ENCODE results near the gene LUC7L3.
A peak's percentile ranks its signal among the peaks of the same experiment; 100 is the strongest.
"Not testable (repeated sequence)": the region's sequence is repeated elsewhere in the genome, so short reads cannot be mapped to it uniquely, and the experiment has no call there.

LUC7L3 gene

DNA sequence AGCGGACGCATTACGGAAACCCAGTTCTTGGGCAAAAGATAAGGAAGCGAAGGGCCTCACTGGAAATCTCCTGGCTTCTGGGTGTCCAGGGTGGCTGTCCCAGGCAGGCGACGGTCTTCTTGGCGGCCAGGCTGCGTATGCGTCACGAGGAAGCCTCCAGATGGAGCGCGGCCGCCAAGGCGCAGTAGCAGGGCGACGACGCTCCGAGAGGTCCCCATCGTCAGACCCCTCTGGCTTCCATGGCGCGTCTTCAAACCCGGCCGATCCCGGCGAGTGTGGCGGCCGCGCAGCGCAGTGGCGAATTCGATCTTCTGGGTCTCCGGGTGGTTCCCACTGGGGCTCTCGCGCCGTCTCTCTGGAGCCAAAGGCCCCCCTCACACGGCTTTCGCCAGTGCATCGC, 61.8 kb downstream of the LUC7L3 start:
- DNase-seq (ENCODE audit: low read depth in 3 of 3), result no peak

DNA sequence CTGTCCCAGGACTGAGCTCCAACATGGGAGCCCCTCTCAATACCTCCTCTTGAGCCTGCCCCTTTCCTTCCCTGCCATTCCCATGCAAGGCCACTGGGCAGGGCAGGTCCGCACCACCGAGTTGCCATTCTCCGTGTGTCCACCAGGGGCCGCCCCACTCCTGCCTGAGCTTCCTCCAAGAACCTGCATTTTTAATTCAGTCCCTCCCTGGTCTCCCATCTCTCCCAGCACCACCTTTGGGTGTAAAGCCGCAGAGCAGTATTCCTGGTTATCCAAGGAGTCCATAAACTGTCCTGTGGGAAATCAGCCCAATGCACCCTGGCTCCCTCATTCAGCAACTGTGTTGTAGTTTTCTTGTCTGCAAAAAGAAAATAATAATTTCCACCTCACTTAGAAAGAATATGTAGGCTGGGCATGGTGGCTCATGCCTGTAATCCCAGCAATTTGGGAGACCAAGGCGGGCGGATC, 63.8 kb downstream of the LUC7L3 start:
- peak; percentile 59 to 68 (median 61) for DNase-seq (ENCODE audit: low read depth in 3 of 3)

DNA sequence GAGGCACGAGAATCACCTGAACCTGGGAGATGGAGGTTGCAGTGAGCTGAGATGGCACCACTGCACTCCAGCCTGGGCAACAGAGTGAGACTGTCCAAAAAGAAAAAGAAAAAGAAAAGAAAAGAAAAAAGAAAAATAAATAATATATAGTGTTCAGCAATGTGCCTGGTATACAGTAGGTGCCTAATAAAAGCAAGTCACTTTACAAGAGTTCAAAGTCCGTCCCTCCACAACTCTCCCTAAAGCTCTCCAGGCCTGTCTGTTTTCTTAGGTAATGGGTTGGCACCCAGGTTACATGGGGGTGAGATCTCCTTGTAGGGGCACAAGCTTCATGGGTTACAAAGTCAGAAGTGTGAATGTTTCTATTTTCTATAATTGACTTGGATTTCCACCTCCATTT, 64.5 kb downstream of the LUC7L3 start:
- no peak for DNase-seq (ENCODE audit: low read depth in 3 of 3)

DNA sequence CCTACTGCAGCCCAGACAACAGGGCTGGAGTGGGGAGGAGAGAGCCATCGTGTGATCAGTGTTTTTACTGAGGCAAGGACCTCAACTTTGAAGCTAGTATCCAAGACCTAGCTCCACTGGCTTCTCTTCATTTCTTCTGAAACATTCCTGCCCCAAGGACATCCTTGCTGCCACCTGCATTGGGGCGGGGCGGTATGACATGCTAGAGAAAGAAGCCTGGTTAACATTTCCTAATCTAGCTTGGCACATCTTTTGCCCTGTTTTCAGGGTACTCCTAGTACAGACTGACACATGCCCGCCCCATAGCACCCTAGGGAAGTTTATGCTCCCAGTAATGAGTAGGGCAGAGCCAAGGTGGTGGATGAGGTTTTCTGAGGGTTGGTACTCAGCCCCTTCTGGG, 65.7 kb downstream of the LUC7L3 start:
- DNase-seq (ENCODE audit: low read depth in 3 of 3), result no peak

DNA sequence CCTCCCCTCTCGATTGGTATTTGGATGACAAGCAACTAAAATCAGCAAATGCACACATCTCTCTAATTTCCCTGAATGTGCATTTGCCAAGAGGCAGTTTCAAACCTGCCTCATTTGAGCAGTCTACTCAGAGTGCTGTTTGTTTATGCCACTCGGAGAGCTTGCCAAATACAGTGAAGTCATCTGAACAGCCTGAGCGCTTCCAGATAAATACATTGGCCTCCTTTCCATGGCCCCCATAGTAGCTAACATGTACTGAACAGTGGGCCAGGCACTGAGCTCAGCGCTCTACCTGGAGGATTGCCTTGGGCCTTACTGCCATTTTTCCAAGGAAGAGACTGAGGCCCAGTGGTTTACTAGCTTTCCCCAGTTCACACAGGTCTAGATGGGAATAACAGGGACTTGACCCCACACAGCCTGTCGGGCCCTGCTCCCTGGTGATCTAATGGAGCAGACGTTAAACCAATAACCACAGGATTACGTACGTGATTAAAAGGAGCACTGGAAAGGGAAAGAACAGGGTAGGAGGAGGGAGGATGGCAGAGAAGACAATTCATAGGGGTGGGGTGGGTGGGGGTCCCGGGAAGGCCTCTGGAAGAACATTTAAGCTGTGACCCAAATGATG, 66.7 kb downstream of the LUC7L3 start:
- DNase-seq (ENCODE audit: low read depth in 3 of 3), result no peak

DNA sequence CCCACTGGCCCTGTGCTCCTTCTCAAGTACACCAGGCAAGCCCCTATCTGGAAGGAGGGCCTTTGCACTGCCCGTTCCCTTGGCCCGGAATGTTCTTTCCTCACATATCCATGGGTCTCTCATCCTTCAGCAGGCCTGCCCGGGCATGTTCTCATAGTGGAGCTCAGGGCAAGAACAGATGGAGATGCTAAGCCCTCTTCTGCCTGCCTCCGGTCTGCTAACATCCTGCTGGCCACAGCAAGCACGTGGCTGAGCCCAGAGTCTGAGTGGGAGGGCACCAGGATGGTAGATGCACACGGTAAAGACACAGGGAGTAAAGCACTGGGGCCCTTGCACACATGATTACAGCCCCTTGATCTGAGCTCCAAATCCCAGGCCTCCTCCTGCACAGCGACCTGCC, 67.7 kb downstream of the LUC7L3 start:
- DNase-seq (ENCODE audit: low read depth in 3 of 3), result no peak

DNA sequence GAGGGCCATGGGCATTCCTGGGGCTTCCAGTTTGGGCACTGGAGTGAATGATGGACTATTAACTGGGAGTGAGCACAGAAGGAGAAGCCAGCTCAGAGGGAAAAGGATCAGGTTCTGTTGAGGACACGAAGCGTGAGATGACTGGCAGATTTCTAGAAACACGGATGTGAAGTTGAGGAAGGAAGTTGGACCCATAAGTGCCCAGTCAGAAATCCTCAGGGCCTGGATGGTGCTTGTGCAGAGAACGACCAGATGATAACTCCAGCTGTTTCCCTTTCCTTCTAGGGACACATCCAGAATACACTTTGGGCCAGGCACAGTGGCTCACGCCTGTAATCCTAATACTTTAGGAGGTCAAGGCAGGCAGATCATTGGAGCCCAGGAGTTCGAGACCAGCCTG, 71.2 kb downstream of the LUC7L3 start:
- no peak for DNase-seq (ENCODE audit: low read depth in 3 of 3)

DNA sequence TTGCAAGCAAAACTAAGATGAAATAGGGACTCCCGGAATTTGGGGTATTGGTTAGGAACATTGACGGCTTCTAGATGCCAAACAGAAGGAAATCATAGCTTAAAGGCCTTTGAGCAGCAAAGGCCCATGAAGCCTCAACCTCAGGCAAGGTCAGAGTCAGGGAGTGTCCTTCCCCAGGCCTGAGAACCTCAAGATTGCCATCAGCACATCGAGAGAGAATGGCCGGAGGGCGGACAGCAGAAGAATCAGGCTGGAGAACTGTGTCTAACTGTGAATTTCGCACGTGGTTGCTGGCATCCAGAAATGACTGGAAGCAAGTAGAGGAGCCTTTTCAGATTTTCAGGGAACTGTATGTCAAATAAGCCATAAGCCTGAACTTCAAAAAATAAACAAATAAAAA, 72.7 kb downstream of the LUC7L3 start:
- no peak for DNase-seq (ENCODE audit: low read depth in 3 of 3)

DNA sequence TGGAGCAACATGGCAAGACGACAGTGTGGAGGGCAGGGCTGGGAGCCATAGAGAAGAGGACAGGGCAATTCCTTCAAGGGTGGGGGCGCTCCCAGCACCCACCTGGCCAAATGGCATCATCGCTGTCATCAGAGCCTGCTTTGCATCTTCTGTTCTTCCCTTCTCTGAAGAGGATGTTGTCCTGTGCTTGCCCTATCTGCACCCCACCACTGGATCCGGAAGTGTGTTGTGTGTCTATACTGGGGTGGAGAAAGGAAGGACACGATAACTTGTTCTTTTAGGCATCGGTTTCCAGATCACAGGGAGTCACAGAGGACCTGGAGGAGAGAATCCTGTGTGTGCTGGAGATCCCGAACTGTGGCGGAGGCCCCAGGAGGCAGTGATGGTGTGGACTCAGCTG, 73.6 kb downstream of the LUC7L3 start:
- no peak for DNase-seq (ENCODE audit: low read depth in 3 of 3)

DNA sequence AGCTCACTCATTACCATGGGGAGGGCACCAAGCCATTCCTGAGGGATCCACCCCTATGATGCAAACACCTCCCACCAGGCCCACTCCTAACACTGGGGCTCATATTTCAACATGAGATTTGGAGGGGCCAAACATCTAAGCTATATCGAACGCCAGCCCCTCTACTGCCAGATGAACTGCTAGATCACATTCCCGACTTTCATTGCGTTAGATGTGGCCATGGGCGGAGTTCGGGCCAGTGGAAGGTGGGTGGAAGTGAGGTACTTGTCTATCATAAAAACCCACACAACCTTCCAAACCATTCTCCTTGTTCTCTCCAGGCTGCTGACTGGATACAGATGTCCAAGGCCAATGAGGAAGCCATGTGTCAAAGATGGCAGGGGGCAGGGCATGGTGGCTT, 75.0 kb downstream of the LUC7L3 start:
- DNase-seq (ENCODE audit: low read depth in 3 of 3), result no peak

DNA sequence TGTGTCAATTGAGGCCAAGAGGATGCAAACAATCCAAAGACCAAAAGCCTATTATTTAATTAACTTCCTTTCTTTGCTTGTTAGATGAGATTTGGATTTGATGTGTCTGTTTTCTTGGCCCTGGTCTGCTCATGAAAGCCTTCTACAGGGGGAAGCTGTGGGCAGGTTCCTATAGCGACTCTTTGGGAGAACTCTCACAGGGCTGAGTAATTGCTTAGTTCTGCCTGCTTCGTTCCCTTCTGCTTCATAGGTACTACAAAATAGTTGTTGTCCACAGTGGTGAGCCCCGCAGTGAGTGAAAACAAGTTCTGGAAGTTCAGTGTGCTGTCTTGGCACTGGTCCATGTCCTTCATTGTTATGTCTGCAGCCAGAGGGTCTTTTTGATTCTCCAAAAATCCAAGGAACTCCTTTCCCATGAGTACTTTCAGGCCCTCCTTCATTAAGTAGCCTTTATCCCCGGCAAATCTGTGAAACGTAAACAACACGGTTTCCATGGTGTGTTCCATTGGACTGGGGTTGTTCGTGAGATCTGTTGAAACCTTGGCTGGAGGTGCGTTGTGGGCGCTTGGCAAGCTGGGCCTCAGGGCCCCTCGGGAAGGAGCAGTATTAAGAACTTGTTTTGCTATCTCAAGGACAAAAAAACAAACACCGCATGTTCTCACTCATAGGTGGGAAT, 77.9 kb downstream of the LUC7L3 start:
- DNase-seq (ENCODE audit: low read depth in 3 of 3), result no peak

DNA sequence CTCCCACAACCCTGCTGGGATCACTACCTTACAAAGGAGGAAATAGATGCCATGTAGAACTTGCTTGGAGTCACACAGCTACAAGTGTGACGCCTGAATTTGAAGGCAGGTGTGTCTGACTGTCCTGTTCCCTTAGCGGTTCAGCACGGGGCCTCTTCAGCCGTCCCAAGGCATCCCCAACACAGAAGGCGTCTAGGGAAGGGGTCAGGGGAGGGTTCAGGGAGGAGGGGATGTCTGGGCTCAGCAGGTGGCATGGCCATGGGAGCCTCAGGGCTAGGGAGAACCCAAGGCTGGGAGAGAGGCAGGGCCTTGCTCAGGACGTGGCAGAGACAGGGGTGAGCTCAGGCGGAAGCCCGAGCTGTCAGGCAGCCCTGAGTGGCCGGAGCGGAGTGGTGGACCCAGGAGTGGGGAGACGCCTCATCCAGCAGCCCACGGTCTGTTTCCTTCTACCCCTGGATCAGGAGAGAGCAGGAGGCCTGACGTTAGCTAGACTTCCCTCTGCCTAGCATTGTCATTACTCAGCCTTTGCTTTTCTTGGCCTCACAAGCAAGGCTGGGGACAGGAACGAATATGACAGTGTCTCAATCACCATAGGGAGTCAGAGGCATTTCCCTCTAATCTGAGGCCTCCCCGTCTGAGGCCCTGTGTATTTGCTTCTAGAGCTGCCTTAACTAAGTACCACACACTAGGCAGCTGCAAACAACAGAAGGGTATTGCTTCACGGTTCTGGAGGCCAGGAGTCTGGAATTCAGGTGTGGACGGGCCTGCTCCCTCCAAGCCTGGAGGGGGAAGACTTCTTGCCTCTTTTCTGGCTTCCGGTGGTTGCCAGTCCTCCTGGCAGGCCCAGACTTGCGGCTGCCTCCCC, 79.3 kb downstream of the LUC7L3 start:
- DNase-seq (ENCODE audit: low read depth in 3 of 3), result no peak

DNA sequence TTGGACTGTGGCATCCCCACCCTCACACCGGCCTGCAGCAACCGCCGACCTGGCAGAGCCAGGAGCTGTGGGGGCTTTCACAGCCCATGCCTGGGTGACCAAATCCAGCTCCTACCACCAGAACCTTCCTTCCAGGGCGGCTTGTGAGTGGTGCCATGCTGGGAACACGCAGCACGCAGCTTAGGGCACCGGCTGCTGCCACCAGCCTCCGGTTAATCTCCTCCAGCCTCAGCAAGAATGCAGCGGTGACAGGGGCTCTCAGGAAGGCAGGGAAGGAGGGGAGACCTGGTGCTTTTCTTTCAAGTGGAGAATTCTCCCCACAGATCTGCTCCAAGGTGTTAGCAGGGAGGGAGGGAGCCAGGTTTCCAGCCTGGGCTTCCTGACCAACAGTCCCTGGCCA, 80.2 kb downstream of the LUC7L3 start:
- DNase-seq (ENCODE audit: low read depth in 3 of 3), result no peak

DNA sequence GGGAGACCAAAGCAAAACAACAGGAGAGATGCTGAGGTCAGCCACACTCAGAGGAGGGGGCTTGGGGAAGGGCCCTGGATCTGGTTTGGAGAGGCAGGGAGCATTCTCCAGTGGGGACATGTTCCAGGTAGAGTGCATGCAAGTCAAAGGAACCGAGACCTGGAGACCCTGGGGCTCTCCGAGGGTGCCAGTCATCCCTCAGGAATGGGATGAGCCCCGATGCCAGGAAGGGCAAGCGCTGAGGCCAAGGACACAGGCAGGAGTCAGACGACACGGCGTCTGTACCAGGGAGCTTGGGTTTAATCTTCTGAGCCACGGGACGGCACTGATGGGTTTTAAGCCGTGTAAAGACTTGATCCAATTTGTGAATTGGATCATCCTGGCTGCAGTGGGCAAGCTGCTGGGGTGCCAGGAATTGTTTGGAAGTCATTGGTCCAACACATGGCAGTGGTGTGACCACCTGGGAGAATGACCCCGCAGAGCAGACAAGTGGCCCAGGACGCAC, 80.8 kb downstream of the LUC7L3 start:
- DNase-seq (ENCODE audit: low read depth in 3 of 3), result no peak

DNA sequence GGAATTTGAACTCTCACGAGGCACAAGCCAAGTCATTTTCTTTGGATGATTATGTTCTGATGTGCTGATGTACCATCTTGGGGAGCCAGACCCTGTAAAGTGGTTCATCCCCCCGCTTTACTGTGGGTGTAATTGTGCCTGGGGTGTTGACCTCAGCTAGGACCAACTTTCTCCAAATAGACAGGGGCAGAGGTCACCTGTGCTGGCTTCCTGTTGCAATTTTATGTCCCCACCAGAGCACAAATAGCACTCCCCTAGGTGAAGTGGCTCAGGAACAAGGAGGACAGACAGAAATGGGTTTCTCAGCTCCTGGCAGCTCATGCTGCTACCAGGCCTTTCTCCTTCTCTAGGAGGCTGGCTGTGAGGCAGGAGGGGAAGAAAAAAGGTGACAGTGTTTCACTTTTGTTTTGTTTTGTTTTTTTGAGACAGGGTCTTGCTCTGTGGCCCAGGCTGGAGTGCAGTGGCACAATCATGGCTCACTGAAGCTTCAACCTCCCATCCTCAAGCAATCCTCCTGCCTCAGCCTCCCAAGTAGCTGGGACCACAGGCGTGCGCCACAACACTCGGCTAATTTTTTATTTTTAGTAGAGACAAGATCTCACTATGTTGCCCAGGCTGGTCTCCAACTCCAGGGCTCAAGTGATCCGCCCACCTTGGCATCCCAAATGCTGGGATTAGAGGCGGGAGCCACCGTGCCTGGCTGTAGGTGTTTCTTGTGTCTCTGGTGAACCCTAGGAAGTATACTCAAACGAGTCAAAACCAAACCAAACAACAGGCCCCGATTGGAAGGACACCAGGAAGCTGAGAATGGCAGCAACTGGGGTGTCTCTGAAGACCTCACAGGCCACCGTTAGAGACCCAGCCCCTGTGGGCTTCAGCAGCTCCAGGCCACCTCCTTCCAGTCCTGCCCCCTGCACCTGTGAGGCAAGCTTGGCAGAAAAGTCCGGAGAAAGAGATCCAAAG, 83.5 kb downstream of the LUC7L3 start:
- DNase-seq (ENCODE audit: low read depth in 3 of 3), result no peak

DNA sequence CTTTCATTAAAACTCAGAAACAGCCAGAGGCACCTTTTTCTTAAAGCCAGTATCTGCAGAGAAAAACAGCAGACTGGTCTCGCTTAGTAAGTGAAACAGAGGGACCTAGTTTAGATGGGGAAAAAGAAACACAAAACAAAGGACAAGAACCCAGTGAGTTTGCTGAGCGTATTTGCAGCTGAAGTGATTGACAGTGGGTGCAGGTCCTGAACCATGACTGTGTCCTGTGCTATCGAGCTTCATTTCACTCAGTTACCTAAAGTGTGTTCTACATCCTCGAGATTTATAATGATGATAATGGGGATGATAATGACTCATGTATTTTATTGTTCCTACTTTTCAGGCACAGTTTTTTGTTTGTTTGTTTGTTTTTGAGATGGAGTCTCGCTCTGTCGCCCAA, 84.3 kb downstream of the LUC7L3 start:
- no peak for DNase-seq (ENCODE audit: low read depth in 3 of 3)

DNA sequence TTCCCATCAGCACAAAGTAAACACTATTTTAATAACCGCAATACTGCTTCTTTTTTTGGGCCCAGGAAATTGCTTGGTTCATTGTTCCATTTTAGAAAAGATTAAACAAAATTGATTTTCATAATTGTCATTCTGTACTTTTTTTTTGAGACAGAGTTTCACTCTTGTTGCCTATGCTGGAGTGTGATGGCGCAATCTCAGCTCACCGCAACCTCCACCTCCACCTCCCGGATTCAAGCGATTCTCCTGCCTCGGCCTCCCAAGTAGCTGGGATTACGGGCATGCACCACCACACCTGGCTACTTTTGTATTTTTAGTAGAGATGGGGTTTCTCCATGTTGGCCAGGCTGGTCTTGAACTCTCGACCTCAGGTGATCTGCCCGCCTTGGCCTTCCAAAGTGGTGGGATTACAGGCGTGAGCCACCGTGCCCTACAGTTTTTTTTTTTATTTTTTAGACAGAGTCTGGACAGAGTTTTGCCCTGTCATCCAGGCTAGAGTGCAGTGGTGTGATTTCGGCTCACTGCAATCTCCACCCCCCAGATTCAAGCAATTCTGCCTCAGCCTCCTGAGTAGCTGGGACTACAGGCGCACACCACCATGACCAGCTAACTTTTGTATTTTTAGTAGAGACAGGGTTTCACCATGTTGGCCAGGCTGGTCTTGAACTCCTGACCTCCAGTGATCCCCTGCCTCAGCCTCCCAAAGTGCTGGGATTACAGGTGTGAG, 85.5 kb downstream of the LUC7L3 start:
- not testable (repeated sequence) for DNase-seq (ENCODE audit: low read depth in 3 of 3)

DNA sequence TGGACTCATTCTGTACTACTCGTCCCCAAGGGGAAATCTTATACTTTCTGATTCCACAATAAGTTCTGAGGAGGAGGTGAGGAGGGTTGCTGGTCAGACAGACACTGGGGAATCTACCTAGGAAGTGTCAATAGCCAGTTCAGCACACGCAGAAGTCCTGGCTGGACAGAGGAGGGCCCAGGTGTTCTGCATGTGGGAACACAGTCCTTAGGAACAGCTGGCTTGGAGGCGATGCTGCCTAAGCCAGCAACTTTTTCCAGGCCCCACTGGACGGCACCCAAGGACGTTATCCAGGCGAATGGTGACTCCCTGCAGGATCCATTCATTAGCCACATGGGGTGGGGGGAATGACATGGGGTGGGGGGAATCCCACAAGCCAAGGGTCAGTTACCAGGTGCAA, 86.1 kb downstream of the LUC7L3 start:
- no peak for DNase-seq (ENCODE audit: low read depth in 3 of 3)
